GM12892 (cell line): ENCODE results near the gene SMAD7.

Source experiments
- POLR2A ChIP-seq: IDR thresholded peaks from 2 replicates; pipeline ENCODE4 v1.6.1; 2011; ENCODE audit warnings: low read depth, low read length, control low read depth
- POLR2AphosphoS5 ChIP-seq: IDR thresholded peaks from 2 replicates; pipeline ENCODE4 v1.6.1; 2011; ENCODE audit warnings: low read depth, low read length, control low read depth
- TAF1 ChIP-seq: IDR thresholded peaks from 2 replicates; pipeline ENCODE4 v1.6.1; 2011; ENCODE audit warnings: low read depth, mild to moderate bottlenecking, control low read depth, low read length, borderline replicate concordance

DNA sequence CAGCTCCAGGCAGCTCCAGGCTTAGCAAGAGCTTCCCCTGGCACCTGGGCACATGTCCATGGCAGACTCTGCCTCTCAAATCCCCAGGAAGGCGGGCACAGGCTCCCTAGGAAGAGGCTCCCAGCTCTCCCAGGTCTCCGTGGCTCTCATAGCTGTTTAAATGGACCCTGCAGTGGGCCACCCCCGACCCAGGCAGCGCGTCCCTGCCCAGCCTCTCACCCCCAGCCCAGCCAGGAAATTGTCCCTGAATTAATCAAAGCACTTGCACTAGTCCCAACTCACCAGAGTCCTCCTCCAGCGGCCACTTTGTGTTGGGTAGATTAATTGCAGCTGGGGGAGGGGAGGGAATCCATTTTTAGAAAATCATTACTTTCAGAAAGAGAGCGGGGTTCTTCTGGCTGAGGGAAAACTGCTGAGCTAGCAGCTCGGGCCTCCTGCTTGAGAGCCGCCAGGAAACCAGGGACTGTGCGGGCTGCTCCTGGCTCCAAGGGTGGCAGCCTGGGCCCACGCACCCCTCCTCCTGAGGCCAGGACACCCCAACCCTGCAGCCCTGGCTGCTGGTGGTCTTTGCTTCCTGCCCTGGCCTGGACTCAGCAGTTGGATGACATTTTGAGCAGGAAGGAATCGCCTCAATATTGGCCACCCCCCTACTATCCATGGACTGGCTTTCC lies 36.0 kb downstream of the SMAD7 start:
- no peak for TF ChIP-seq TAF1
- no peak for TF ChIP-seq POLR2A
- no peak for TF ChIP-seq POLR2AphosphoS5
